Breast epithelium (tissue), 3 donors: ENCODE measurements around the gene SETD3.

Experiments
- POLR2A ChIP-seq: fragments of 450-650 bp; IDR thresholded peaks from one replicate; pipeline ENCODE4 v1.6.1; 2016; ENCODE audit warnings: antibody characterized with exemption, mild to moderate bottlenecking, moderate library complexity
- TF ChIP-seq, protein P1 (sequence below), 3 donors: fragments of 450-650 bp; IDR thresholded peaks; one replicate each; pipeline ENCODE4 v1.5.1; 2016 to 2017; ENCODE audit warnings: antibody characterized with exemption in 3 of 3, mild to moderate bottlenecking in 3 of 3, moderate library complexity in 3 of 3

DNA sequence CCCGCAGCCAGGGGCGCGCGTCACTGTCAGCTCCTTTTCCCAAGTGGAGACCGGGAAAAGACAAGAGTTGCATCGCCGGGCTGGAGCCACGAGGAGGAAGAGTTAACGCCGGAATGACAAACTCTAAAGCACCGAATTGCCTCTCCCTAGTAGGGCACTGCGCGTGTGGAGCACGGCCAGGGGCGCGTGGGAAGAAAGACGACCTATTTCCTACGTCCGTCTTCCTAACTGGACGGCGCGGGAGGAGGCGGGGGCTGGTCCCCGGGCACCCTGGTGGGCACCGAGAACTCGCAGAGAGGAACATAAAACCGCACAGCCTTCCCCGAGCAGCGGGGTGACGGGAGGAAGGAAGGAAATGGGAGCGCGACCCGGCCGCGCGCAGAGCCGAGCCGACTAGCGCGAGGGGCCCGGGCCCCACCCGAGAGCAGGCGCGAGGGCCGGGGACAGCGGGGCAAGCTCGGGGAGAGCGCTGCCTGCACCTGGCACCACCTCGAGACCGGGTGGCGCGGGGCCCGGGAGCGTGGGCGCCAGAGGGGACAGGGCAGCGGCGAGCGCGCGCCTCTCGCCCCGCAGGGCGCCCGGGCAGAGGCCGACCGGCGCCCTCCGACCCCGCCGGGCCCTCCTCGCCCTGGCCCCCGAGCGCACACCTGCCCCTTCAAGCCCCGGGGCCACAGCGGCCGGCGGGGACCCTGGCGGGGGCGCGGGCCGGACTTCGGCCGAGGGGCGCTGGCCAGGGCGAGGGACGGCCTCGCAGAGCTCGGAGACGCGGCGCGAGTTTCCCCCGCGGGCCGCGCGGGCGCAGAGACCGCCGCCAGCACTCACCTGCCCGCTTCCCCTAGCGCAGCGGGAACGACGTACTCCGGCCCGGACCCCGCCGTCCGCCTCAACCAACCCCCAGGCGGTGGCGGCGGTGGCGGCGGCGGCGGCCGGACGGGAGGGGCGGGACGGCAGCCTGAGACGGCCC lies at the start of gene SETD3:
- TF ChIP-seq, protein P1, sequence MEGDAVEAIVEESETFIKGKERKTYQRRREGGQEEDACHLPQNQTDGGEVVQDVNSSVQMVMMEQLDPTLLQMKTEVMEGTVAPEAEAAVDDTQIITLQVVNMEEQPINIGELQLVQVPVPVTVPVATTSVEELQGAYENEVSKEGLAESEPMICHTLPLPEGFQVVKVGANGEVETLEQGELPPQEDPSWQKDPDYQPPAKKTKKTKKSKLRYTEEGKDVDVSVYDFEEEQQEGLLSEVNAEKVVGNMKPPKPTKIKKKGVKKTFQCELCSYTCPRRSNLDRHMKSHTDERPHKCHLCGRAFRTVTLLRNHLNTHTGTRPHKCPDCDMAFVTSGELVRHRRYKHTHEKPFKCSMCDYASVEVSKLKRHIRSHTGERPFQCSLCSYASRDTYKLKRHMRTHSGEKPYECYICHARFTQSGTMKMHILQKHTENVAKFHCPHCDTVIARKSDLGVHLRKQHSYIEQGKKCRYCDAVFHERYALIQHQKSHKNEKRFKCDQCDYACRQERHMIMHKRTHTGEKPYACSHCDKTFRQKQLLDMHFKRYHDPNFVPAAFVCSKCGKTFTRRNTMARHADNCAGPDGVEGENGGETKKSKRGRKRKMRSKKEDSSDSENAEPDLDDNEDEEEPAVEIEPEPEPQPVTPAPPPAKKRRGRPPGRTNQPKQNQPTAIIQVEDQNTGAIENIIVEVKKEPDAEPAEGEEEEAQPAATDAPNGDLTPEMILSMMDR (IDR thresholded peaks at IDR 0.05): peak in 1 of 3 donors; percentile 7
- TF ChIP-seq POLR2A: no peak
